CD14-positive monocyte (primary cell): Measurements from ENCODE around the gene IFFO2. TPM values are rescaled to one million over a fixed set of nuclear protein-coding genes. Genes with fewer than 3 reads are reported as not detected.
A peak's percentile ranks its signal among the peaks of the same experiment; 100 is the strongest.

Experiments
- DNase-seq, 3 donors: peaks; one replicate each; pipeline ENCODE4 v3.0.0-alpha.2; 2011 to 2022
- H2AFZ ChIP-seq: 2 replicates; pipeline ENCODE4 v1.6.0; 2012; ENCODE audit warnings: mild to moderate bottlenecking, low read depth, low read length, inconsistent platforms; ENCODE audit not compliant: insufficient read depth, poor library complexity, severe bottlenecking
- H3K27ac ChIP-seq, 2 donors: 1 replicate in 1 of 2; 2 replicates in 1 of 2; pipeline ENCODE4 v1.5.1; 2012 to 2013; ENCODE audit warnings: low read length in 2 of 2, control low read depth in 1 of 2, inconsistent platforms in 1 of 2, low read depth in 1 of 2, mild to moderate bottlenecking in 1 of 2
- H3K27me3 ChIP-seq, 2 donors: one replicate each; pipeline versions ENCODE4 v1.6.0 to v1.6.1; 2011 to 2013; ENCODE audit warnings: low read length in 2 of 2; ENCODE audit not compliant: control insufficient read depth in 2 of 2, insufficient read depth in 2 of 2
- H3K36me3 ChIP-seq, 2 donors: replicated peaks in 1 of 2; 1 replicate in 1 of 2; 2 replicates in 1 of 2; pipeline versions ENCODE4 v1.5.1 to v1.6.1; 2012 to 2013; ENCODE audit warnings: low read length in 2 of 2, control low read depth in 1 of 2, inconsistent platforms in 1 of 2, mild to moderate bottlenecking in 1 of 2; ENCODE audit not compliant: insufficient read depth in 2 of 2, control insufficient read depth in 1 of 2
- H3K4me1 ChIP-seq, 2 donors: 1 replicate in 1 of 2; 2 replicates in 1 of 2; pipeline versions ENCODE4 v1.5.1 to v1.6.1; 2012 to 2013; ENCODE audit warnings: low read length in 2 of 2, control low read depth in 1 of 2, inconsistent platforms in 1 of 2, mild to moderate bottlenecking in 1 of 2, moderate library complexity in 1 of 2; ENCODE audit not compliant: insufficient read depth in 2 of 2, control insufficient read depth in 1 of 2
- H3K4me2 ChIP-seq: replicated peaks from 2 replicates; pipeline ENCODE3; 2012; ENCODE audit warnings: low read length, moderate library complexity, mild to moderate bottlenecking; ENCODE audit not compliant: poor library complexity, severe bottlenecking; ENCODE audit errors: extremely low read depth
- H3K4me3 ChIP-seq, 3 experiments: fragments of 200-600 bp in 1 of 3; sonication (generic) in 1 of 3; replicated peaks in 1 of 3; 1 replicate in 2 of 3; 2 replicates in 1 of 3; pipeline ENCODE4 v1.5.1; 2011 to 2013; ENCODE audit warnings: low read length in 3 of 3, mild to moderate bottlenecking in 3 of 3, control low read depth in 2 of 3, low read depth in 2 of 3, inconsistent platforms in 1 of 3, moderate library complexity in 1 of 3
- H3K79me2 ChIP-seq: 2 replicates; pipeline ENCODE4 v1.6.0; 2012; ENCODE audit warnings: mild to moderate bottlenecking, control low read depth, inconsistent platforms, low read length, moderate library complexity; ENCODE audit not compliant: insufficient read depth
- H3K9ac ChIP-seq: 2 replicates; pipeline ENCODE4 v1.6.0; 2017; ENCODE audit warnings: low read length, mild to moderate bottlenecking; ENCODE audit not compliant: insufficient read depth, poor library complexity, severe bottlenecking
- H3K9me3 ChIP-seq, 2 donors: replicated peaks in 1 of 2; 1 replicate in 1 of 2; 2 replicates in 1 of 2; pipeline versions ENCODE4 v1.5.1 to v1.6.1; 2012 to 2013; ENCODE audit warnings: low read length in 2 of 2, control low read depth in 1 of 2; ENCODE audit not compliant: control insufficient read depth in 1 of 2, insufficient read depth in 1 of 2
- H4K20me1 ChIP-seq: 2 replicates; pipeline ENCODE4 v1.6.0; 2012; ENCODE audit warnings: mild to moderate bottlenecking, low read length, control low read depth, moderate library complexity; ENCODE audit not compliant: insufficient read depth
- H3K27ac Mint-ChIP-seq, 7 donors: one replicate each; pipeline ENCODE4 v1.8.0; 2020; ENCODE audit warnings: mild to moderate bottlenecking in 7 of 7, mixed read lengths in 7 of 7, moderate library complexity in 6 of 7, inconsistent platforms in 2 of 7
- H3K27me3 Mint-ChIP-seq, 3 donors: one replicate each; pipeline ENCODE4 v1.8.0; 2021 to 2022; ENCODE audit warnings: low read depth in 3 of 3, mild to moderate bottlenecking in 3 of 3, mixed read lengths in 3 of 3, moderate library complexity in 3 of 3, inconsistent platforms in 1 of 3
- H3K36me3 Mint-ChIP-seq, 2 donors: one replicate each; pipeline ENCODE4 v1.8.0; 2020; ENCODE audit warnings: mixed read lengths in 2 of 2, inconsistent platforms in 1 of 2, mild to moderate bottlenecking in 1 of 2
- H3K4me1 Mint-ChIP-seq: one replicate; pipeline ENCODE4 v1.8.0; 2020; ENCODE audit warnings: mild to moderate bottlenecking, mixed read lengths
- H3K4me3 Mint-ChIP-seq, 2 donors: one replicate each; pipeline ENCODE4 v1.8.0; 2020; ENCODE audit warnings: mild to moderate bottlenecking in 2 of 2, mixed read lengths in 2 of 2, moderate library complexity in 1 of 2
- H3K9me3 Mint-ChIP-seq, 7 donors: one replicate each; pipeline ENCODE4 v1.8.0; 2020 to 2022; ENCODE audit warnings: mixed read lengths in 7 of 7, mild to moderate bottlenecking in 6 of 7, moderate library complexity in 6 of 7, inconsistent platforms in 2 of 7
- CTCF ChIP-seq: fragments of 200-600 bp; IDR thresholded peaks from one replicate; pipeline ENCODE4 v1.8.0; 2022; ENCODE audit warnings: antibody characterized with exemption, mild to moderate bottlenecking
- WGBS: methylation state at CpG from one replicate; pipeline ENCODE4 v1.1.5; 2013; ENCODE audit warnings: missing lambda C conversion rate; ENCODE audit not compliant: insufficient coverage; 5-methylcytosine and 5-hydroxymethylcytosine counted together
- intact Hi-C, 2 donors: fragments of 100-400 bp; cut with micrococcal nuclease; formaldehyde crosslinking; loops; one replicate each; pipeline versions ENCODE4 v1.15.0 to v1.15.1; 2023
- polyA plus RNA-seq, 3 donors: library from polyadenylated mRNA; depleted of rRNA in 1 of 3; unstranded in 2 of 3; stranded (reverse) in 1 of 3; fragments of 300-500 nt in 2 of 3; fragments of >200 nt in 1 of 3; fragmentation: Illumina TruSeq in 2 of 3; gene quantifications; 1 replicate in 2 of 3; 2 replicates in 1 of 3; pipeline ENCODE4 v1.2.3, GENCODE V29; 2012 to 2021

Gene IFFO2
- polyA plus RNA-seq, 3 donors, result 0.78 to 17.5 (median 0.94) TPM

DNA sequence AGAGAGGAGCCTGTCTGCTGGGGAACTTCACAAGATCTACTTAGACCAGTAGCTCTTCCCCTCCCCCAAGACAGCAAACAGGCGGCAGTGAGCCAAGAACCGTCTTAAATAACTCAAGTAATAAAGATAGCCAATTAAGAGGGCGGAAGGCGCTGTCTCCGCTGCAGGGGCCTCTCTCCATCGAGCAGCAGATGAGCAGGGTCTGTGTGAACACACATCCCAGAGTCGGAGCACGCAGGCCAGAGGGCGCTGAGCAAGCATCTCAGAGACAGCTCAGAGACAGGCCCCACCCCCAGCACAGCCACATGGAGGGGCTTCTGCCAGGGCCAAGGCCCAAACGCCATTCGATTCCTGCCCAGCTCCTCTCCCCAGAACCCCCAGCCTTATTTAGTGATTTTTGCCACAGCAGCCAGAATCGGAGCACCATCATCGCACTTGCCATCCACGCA, 11.1 kb downstream of the IFFO2 start:
- intact Hi-C loops, result no loop called here
- TF ChIP-seq CTCF, result no peak
- H3K27ac Mint-ChIP-seq, result peak overlapping the region in 1 of 7 donors; percentile 81
- H3K36me3 ChIP-seq, result no peaks in the 10 kb centered on the region
- H3K4me1 Mint-ChIP-seq, result peaks cover 70% of the 10 kb centered on the region
- no peak overlapping the region for H3K4me3 ChIP-seq
- H4K20me1 ChIP-seq, result peaks cover 81% of the 10 kb centered on the region
- no peak overlapping the region for H3K4me2 ChIP-seq
- H3K4me1 ChIP-seq, result peaks cover 38 to 56% of the 10 kb centered on the region in 2 donors
- peaks cover 8 to 10% of the 10 kb centered on the region in 2 donors for H3K36me3 Mint-ChIP-seq
- peaks cover 58% of the 10 kb centered on the region for H3K79me2 ChIP-seq
- H3K9ac ChIP-seq, result peak overlapping the region; percentile 4
- no peak overlapping the region for H2AFZ ChIP-seq
- no peak overlapping the region for H3K4me3 Mint-ChIP-seq
- no peaks in the 10 kb centered on the region for H3K9me3 Mint-ChIP-seq
- peaks cover 0 to 5% of the 10 kb centered on the region in 2 donors for H3K27me3 ChIP-seq
- H3K27me3 Mint-ChIP-seq, result peaks cover 2 to 7% (median 4%) of the 10 kb centered on the region in 3 donors
- no peaks in the 10 kb centered on the region for H3K9me3 ChIP-seq
- H3K27ac ChIP-seq, result no peak overlapping the region
- 72% methylated on average over 12 of the region's 14 CpGs for WGBS
- no peak for DNase-seq

- no peak for TF ChIP-seq CTCF
- H3K4me3 Mint-ChIP-seq, result no peak overlapping the region
- H3K4me1 Mint-ChIP-seq, result peaks cover 64% of the 10 kb centered on the region
These were observed 11.7 kb downstream of the IFFO2 start for GRCh38 chr1:18944810-18945209.

More at GRCh38 chr1:18944810-18945209, 11.7 kb downstream of the IFFO2 start:
- peaks cover 0 to 5% of the 10 kb centered on the region in 2 donors for H3K27me3 ChIP-seq
- H3K4me3 ChIP-seq, result no peak overlapping the region
- H3K27ac ChIP-seq, result no peak overlapping the region
- H3K9ac ChIP-seq, result peak overlapping the region; percentile 4
- Mint-ChIP-seq H3K27ac (peak overlapping the region in 2 of 7 donors; percentile 26 to 65), H3K27me3 (peaks cover 2 to 7% (median 4%) of the 10 kb centered on the region in 3 donors), H3K36me3 (peaks cover 8 to 10% of the 10 kb centered on the region in 2 donors), H3K9me3 (no peaks in the 10 kb centered on the region)
- peaks cover 52% of the 10 kb centered on the region for H3K79me2 ChIP-seq
- no peaks in the 10 kb centered on the region for H3K9me3 ChIP-seq
- peaks cover 88% of the 10 kb centered on the region for H4K20me1 ChIP-seq
- H3K36me3 ChIP-seq, result no peaks in the 10 kb centered on the region
- peaks cover 32 to 50% of the 10 kb centered on the region in 2 donors for H3K4me1 ChIP-seq
- no peak overlapping the region for H3K4me2 ChIP-seq
- H2AFZ ChIP-seq, result no peak overlapping the region
- DNase-seq, result no peak
- intact Hi-C loops, result no loop called here
- 100% methylated on average over 2 of the region's 2 CpGs for WGBS
